GM18519 (cell line): ENCODE measurements around the gene DZIP1.

Experiments
- ATAC-seq: cut with Tn5 transposase; IDR thresholded peaks from one replicate; pipeline ENCODE4 v1.9.1; 2021; ENCODE audit warnings: mild to moderate bottlenecking, moderate library complexity; ENCODE audit not compliant: unreplicated experiment, low FRiP score

Gene DZIP1

DNA sequence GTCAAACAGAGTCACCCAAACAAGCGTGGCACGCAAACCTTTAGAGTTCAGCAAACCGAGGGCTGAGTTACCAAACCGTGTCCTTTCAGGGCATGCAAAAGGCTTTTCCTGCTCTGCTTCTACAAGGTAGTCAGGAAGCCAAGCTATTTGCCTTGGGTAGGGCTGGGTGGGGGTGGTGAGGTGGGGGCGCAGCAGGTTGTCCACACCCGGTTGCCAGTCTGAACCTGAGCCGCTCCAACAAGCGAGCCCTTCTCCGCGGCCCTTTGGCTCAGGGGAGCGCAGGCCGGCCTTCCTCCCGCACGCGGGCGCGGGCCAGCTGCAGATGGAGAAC, 92.3 kb downstream of the DZIP1 start:
- no peak for ATAC-seq

DNA sequence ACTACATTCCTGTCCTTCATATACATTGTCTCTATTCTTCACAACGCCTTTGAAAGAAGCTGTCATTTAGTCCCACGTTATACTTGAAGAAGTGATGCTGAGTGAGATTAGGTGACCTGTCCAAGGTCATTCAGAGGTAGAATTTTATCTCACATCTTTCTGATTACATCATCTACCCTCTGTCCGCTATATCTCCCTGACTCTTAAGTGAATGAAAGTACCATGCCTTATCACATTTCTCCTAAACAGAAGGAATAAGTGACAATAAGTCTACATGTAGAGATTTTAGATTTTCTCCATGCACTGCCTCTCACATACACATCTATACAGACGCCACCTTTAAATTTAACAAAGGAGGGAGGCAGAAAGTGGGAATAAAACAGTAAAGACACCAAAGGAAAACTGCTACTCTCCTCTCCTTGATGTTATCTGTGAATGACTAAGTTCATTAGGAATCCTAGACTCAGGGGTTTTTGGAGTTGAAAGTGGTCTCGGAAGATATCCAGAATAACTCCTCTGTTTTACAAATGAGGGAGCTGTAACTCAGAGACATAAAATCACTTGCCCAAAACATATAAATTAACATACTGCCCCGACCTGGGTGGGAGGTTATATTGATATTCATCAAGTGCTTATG, 96.9 kb downstream of the DZIP1 start:
- no peak for ATAC-seq

DNA sequence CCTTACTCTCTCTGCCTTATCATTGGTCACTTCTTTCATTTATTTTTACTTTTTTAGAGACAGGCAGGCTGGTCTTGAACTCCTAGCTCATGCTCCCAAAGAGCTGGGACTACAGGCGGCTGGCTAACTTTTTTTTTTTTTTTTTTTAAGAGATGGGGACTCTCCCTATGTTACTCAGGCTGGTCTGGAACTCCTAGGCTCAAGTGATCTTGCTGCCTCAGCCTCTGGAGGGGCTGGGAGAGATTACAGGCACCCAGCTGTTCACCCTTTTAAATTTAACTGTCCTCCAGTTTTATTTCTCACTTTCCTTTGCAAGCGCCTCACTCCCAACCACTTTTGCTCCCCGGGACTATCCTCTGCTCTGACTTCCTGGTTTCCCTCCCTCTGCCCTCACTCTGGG, 97.6 kb downstream of the DZIP1 start:
- no peak for ATAC-seq

DNA sequence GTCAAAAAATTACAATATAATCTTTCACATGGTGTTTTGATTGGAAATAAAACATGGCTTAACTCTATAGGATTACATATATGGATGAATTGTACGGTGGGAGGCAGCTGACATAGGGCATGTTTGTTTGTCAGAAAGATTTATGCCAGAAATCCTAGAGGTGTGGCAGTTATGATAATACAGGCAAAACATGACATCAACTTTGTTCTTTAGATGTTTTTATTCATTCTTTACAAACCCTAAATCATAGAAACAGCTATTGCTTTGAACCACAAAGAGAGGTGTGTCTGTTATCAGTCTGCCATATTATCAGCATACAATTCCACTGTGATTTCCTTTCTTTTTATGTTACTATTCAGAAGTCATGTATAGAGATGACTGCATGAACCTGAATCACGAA, 100.2 kb downstream of the DZIP1 start:
- ATAC-seq, result no peak

DNA sequence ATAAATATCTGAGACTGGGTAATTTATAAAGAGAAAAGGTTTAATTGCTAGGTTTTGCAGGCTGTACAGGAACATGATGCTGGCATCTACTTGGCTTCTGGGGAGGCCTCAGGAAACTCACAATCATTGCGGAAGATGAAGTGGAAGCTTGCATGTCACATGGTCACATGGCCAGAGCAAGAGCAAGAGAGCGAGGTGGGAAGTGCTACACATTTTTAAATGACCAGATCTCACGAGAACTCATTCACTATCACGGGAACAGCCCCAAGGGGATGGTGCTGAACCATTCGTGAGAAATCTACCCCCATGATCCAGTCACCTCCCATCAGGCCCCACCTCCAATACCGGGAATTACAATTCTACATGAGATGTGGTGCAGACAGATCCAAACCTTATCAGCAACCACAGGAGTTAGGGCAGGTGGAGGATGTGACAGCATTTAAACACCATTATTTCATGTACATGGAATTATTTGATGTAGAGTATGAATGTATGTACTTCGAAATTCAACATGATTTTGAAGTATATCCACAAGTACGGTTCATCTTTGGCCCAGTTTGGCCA, 102.5 kb downstream of the DZIP1 start:
- ATAC-seq, result no peak

DNA sequence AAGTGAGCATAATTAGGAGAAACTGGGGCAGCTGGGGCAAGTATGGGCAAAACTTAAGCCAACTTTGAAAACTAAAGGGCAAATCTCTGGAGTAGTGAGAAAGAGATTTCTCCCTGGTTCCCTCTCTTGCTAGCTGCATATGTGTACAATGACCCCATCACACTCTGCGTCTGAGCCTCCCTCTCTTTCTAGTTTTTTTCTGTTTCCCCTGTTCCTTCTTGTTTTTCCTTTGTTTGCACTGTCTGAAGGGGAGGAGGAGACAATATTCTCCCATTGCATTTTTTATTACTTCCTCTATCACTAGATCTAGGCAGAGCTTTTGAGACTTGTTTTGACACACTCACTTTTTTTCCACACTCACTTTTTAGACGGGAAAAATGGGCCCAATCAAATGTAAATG, 103.2 kb downstream of the DZIP1 start:
- ATAC-seq, result no peak

DNA sequence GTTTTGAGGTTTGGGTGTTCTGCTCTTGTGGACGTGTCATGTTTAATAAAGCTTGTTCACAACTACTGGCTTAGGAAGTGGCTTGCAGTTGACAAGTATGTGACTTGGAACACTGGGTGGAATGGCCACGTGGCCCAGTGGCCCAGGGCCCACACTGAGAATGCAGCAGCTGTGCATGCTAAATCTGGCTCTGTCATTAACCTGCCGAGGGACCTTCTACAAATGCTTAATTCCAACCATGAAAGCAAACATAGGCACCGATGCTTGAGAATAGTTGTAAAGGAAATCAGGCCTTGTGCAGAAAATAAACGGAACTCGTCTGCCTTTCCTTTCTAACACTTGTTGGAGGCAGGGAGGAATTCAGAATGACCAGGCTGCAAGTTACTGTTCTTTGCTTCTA, 103.6 kb downstream of the DZIP1 start:
- no peak for ATAC-seq

DNA sequence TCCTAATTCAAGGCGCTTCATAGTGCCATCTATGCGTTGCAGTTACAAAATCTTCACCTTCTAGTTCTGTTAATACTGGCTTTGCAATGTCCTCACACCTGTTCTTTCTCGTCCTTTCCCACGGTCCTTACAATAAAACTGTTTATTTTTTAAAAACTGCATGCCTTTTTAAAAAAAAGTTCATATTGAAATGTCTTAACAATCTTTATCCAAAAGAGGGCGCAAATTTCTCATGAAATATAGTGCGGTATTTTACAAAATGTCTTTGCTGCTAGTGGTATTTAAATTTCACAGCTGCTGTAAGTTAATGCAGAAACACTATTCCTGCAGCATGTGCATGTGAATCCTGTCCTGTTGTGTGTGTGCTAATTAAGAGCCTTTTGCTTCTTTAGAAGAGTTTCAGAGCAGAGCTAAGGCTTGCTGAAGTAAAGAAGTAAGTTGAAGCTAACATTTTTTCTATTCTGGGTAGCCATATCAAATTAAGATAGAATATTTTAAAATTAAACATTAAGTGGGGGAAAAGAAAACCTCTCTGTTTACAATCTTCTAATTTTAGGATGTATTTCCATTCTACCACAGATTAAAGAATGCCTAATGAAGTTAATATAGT, 107.8 kb downstream of the DZIP1 start:
- ATAC-seq, result no peak

DNA sequence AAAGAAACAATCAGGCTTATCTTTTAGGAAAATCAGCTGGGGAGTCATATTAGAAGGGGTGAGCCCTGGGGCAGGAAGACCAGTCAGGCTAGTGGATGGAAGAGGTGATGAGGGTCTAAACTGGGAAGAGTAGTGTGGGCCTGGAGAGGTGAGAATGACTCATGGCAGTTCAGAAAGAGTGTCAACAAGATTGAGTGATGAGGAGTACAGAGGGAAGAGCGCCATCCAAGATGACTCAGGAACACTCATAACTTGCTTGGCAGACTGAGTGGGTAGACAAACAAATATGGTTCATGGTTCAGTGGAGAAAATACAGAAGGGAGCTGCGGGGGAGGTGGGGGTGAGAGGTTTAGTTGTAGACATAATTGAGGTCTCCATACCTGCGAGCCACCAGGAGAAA, 109.3 kb downstream of the DZIP1 start:
- peak; percentile 73 for ATAC-seq

DNA sequence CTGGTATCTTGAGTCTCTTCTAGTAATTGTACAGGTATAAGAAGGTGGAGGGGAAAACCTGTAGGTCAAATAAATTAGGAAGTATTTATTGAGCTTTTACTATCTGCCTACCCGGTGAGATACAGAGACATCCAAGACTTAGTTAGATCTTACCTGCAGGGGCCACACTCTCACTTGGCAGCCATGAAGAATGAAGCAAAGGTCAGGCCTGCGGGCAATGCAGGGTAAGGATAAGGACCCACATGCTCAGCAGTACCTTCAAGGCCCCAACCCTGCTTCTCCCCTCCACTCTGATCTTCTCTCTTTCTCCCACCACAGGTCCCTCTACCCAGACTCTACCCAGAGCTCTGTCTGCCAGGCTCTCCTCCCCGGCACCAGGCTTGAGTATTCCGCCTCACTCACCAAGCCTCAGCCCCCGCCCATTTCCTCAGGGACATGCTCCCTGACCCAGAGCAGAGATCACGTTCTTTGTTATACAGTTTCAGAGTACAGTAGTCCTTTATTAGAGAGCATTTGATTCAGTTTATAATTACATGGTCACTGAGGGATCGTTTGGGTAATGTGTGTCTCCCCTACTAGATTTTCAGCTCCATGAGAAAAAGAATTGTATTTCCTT, 110.9 kb downstream of the DZIP1 start:
- no peak for ATAC-seq

DNA sequence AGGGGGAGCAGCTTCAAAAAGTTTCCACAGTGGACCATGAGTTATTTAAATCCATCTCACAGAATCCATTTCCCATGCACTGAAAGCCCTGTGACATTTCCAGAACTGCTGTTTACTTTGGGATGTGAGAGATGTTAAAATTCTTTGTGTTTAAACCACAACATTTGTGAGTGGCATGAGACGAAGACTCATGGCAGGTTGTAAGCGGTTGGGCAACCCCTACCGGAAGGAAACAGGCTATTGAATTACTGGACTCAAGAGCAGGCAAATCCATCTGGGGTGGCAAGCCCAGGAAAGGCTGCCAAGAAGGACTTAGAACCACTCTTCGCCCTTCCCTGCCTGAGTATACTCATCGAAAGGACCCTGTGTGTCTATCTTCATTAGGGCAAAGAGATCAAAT, 114.3 kb downstream of the DZIP1 start:
- no peak for ATAC-seq
